Peyer's patch (tissue), 4 donors: Measurements from ENCODE around the gene BTBD6. TPM values are rescaled to one million over a fixed set of nuclear protein-coding genes. Genes with fewer than 3 reads are reported as not detected.

Source experiments
- DNase-seq, 3 donors: peaks; one replicate each; pipeline ENCODE4 v3.0.0-alpha.2; 2017 to 2019
- H3K27ac ChIP-seq, 4 donors: fragments of 200-600 bp; sonication (generic); one replicate each; pipeline ENCODE4 v1.5.1; 2016 to 2019
- H3K27me3 ChIP-seq, 2 donors: fragments of 200-600 bp; sonication (generic); one replicate each; pipeline ENCODE4 v1.5.1; 2019
- H3K36me3 ChIP-seq, 3 donors: fragments of 200-600 bp; sonication (generic); one replicate each; pipeline ENCODE4 v1.5.1; 2016 to 2019
- H3K4me1 ChIP-seq, 4 donors: fragments of 200-600 bp; sonication (generic); one replicate each; pipeline ENCODE4 v1.5.1; 2016 to 2019
- H3K4me3 ChIP-seq, 4 donors: fragments of 200-600 bp; sonication (generic); 1 replicate in 3 of 4; 2 replicates in 1 of 4; pipeline ENCODE4 v1.5.1; 2016 to 2019; ENCODE audit warnings: mild to moderate bottlenecking in 1 of 4
- H3K9me3 ChIP-seq, 4 donors: fragments of 200-600 bp; sonication (generic); one replicate each; pipeline ENCODE4 v1.5.1; 2016 to 2019; ENCODE audit warnings: mild to moderate bottlenecking in 1 of 4
- POLR2A ChIP-seq, 2 donors: fragments of 450-650 bp; IDR thresholded peaks; one replicate each; pipeline ENCODE4 v1.5.1; 2017; ENCODE audit warnings: antibody characterized with exemption in 2 of 2, mild to moderate bottlenecking in 2 of 2, moderate library complexity in 2 of 2
- total RNA-seq, 4 donors: library from RNA; depleted of rRNA; stranded (reverse); fragments of >200 nt; gene quantifications; one replicate each; pipeline ENCODE4 v1.1.0, GENCODE V29; 2016
- TF ChIP-seq, protein P1 (sequence below), 6 experiments: fragments of 450-650 bp in 4 of 6; fragments of 200-600 bp in 2 of 6; sonication (generic) in 1 of 6; IDR thresholded peaks; one replicate each; pipeline ENCODE4 v1.5.1; 2017 to 2019; ENCODE audit warnings: antibody characterized with exemption in 6 of 6, mild to moderate bottlenecking in 3 of 6, moderate library complexity in 1 of 6

Gene BTBD6
- total RNA-seq, 4 donors from 2014 or later: 32.2 to 67.5 (median 55.5) TPM

DNA sequence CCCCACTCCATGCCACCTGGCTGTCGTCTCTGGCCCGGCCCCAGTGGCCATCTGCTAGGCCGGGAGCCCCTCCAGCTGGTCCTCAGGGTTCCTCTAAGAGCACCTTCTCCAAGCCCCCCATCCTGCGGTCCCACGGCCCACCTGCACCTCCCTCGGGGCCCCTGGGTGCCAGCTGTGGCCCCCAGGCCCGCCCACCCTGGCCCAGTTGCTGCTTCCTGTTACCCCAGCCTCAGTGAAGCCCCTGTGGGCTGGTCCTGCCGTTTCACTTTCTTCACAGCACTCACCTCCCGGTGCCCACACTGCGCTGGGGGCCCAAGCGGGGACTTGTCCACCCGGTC, 39.6 kb upstream of the BTBD6 start:
- H3K9me3 ChIP-seq: no peaks in the 10 kb centered on the region
- H3K4me3 ChIP-seq: no peak overlapping the region
- H3K36me3 ChIP-seq: peaks cover 0 to 33% (median 0%) of the 10 kb centered on the region in 3 donors
- TF ChIP-seq, protein P1, sequence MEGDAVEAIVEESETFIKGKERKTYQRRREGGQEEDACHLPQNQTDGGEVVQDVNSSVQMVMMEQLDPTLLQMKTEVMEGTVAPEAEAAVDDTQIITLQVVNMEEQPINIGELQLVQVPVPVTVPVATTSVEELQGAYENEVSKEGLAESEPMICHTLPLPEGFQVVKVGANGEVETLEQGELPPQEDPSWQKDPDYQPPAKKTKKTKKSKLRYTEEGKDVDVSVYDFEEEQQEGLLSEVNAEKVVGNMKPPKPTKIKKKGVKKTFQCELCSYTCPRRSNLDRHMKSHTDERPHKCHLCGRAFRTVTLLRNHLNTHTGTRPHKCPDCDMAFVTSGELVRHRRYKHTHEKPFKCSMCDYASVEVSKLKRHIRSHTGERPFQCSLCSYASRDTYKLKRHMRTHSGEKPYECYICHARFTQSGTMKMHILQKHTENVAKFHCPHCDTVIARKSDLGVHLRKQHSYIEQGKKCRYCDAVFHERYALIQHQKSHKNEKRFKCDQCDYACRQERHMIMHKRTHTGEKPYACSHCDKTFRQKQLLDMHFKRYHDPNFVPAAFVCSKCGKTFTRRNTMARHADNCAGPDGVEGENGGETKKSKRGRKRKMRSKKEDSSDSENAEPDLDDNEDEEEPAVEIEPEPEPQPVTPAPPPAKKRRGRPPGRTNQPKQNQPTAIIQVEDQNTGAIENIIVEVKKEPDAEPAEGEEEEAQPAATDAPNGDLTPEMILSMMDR (IDR thresholded peaks at IDR 0.05): no peak
- TF ChIP-seq POLR2A (IDR thresholded peaks at IDR 0.05): no peak
- no peaks in the 10 kb centered on the region for H3K27me3 ChIP-seq
- no peak for DNase-seq
- H3K4me1 ChIP-seq: peaks cover 0 to 28% (median 0%) of the 10 kb centered on the region in 4 donors
- no peak overlapping the region for H3K27ac ChIP-seq

DNA sequence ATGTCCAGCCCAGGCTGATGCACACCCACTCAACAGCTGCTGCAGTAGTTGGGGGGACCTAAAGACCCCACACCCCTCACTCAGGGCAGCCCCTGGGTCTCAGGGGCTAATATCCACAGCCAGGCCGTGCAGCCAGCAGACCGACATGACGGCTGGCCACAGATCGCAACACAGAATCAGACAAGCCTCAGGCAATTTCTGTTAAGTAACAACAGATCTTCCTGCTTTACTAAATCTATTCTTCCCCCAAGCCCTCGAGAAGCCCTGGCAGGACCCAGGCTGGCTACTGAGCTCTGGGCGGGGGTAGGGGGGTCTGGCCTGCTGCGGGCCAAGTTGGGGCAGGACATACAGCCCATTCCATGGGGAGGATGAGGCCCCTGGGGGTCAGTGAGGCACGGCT, 39.2 kb upstream of the BTBD6 start:
- Histone ChIP-seq H3K4me1 (peaks cover 0 to 24% (median 0%) of the 10 kb centered on the region in 4 donors), H3K9me3 (no peaks in the 10 kb centered on the region), H3K4me3 (no peak overlapping the region), H3K27ac (no peak overlapping the region), H3K36me3 (peaks cover 0 to 33% (median 0%) of the 10 kb centered on the region in 3 donors), H3K27me3 (no peaks in the 10 kb centered on the region)
- TF ChIP-seq, protein P1 (IDR thresholded peaks at IDR 0.05): no peak
- TF ChIP-seq POLR2A (IDR thresholded peaks at IDR 0.05): no peak
- no peak for DNase-seq

DNA sequence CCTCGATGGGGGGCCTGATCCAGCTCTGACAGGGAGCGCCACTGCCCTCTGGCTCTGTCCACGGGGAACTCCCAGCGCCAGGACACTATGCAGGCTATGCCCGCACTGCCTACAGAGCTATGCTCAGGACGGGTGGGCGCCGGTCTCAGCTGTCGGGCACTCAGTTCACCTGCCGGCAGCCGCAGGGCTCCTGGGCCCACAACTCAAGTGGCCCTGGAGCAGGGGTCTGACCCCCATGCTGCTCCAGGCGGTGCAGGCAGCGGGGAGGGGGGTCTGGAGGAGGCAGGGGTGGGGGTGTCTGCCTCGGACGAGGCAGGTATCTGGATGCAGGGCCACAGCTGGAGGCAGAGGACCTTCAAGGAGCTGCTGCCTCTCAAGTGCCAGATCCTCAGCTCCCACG, 38.7 kb upstream of the BTBD6 start:
- Histone ChIP-seq H3K4me3 (no peak overlapping the region), H3K4me1 (peaks cover 0 to 19% (median 0%) of the 10 kb centered on the region in 4 donors), H3K27me3 (no peaks in the 10 kb centered on the region), H3K36me3 (peaks cover 0 to 33% (median 0%) of the 10 kb centered on the region in 3 donors), H3K9me3 (no peaks in the 10 kb centered on the region), H3K27ac (no peak overlapping the region)
- DNase-seq: no peak
- no peak for TF ChIP-seq POLR2A (IDR thresholded peaks at IDR 0.05)
- TF ChIP-seq, protein P1 (IDR thresholded peaks at IDR 0.05): no peak

DNA sequence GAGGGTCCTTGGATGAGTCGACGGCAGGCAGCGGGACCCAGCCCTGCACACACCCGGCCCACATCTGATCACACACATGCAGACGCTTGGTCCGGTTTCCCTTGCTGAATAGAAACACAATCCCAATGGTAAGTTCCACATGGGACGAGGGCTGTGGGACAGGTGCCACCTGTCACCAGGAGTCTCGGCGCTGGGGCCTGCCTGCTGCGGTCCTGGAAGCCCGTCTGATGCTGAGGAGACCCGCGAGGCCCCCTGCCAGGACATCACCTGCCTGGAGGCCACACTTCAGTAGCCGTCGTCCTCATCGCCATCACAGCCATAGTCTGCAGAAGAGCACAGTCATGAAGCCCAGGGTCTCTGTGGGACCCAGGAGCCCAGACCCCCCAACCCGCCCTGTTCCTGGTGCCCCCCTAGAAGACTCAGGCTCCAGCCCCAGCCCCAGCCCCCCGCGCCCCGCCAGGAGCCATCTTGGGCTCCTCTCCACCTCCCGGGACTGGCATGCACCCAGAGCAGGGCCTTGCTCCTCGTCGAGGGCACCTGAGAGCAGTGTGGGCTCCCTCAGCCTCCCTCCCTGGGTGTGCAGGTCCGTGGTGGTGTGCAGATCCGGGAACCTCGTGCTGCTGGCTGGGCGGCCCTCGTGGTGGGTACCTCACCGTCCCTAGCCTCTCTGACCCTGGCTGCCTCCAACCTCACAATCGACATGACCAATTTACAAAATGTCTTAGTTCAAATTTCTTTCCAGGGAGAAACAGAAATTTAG, 37.9 kb upstream of the BTBD6 start:
- Histone ChIP-seq H3K9me3 (no peaks in the 10 kb centered on the region), H3K4me3 (no peak overlapping the region), H3K27me3 (no peaks in the 10 kb centered on the region), H3K4me1 (peaks cover 0 to 11% (median 0%) of the 10 kb centered on the region in 4 donors), H3K27ac (no peak overlapping the region), H3K36me3 (peaks cover 0 to 33% (median 0%) of the 10 kb centered on the region in 3 donors)
- no peak for TF ChIP-seq POLR2A (IDR thresholded peaks at IDR 0.05)
- DNase-seq: no peak

DNA sequence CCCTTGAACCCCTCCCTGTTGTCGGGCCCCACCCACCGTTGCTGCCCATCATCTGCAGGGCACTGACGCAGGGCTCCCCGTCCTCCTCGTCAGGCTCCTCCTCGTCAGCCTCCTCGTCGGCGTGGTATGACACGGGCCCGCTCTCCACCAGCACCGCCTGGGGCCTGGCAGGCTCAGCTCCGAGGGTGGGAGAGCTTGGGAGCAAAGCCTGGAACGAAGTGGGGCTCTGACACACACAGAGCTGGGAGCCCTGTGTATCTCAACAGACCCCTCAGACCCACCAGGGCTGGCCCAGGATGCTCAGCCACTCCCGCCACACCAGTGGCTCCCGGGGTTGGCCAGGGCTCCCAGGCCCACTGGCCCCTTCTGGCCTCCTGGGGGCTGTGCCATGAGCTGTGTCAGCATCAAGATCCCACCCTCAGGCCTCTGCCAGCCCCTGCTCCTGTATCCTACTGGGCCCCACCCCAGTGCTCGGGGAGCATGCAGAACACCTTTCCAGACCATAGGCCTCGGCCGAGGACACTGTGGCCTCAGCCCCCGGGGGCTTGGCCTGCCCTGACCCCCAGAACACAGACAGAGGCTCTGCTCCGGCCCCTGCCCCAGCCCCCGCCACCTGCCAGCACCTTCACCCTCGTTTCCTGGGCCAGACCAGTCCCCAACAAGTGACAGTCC, 37.1 kb upstream of the BTBD6 start:
- no peak for TF ChIP-seq POLR2A (IDR thresholded peaks at IDR 0.05)
- TF ChIP-seq, protein P1 (IDR thresholded peaks at IDR 0.05): no peak
- H3K36me3 ChIP-seq: peaks cover 0 to 33% (median 0%) of the 10 kb centered on the region in 3 donors
- peaks cover 0 to 3% (median 0%) of the 10 kb centered on the region in 4 donors for H3K4me1 ChIP-seq
- no peak overlapping the region for H3K27ac ChIP-seq
- no peaks in the 10 kb centered on the region for H3K27me3 ChIP-seq
- no peaks in the 10 kb centered on the region for H3K9me3 ChIP-seq
- no peak overlapping the region for H3K4me3 ChIP-seq
- no peak for DNase-seq

DNA sequence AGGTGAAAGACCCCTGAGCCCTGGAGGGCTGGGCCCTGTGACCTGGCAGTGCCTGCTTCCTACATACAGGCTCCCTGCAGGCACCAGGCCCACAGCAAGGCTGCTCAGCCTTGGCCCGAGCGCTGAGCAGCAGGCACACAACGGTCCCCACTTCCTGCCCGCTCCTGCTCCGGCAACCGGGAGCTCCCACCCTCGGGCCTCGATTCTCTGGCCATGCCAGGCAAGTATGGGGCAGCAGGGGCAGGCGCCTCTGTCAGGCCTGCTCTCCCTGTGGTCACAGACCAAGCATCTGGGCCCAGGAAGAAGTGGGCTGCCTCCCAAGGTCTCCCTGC, 36.6 kb upstream of the BTBD6 start:
- no peak for DNase-seq
- Histone ChIP-seq H3K9me3 (no peaks in the 10 kb centered on the region), H3K27ac (no peak overlapping the region), H3K27me3 (no peaks in the 10 kb centered on the region), H3K4me3 (no peak overlapping the region), H3K4me1 (peaks cover 0 to 3% (median 0%) of the 10 kb centered on the region in 4 donors), H3K36me3 (peaks cover 0 to 38% (median 0%) of the 10 kb centered on the region in 3 donors)
- TF ChIP-seq POLR2A (IDR thresholded peaks at IDR 0.05): no peak
- TF ChIP-seq, protein P1 (IDR thresholded peaks at IDR 0.05): no peak
